GM21717 (cell line): Measurements from ENCODE around the gene KDM4C.

Experiments
- ATAC-seq: cut with Tn5 transposase; IDR thresholded peaks from one replicate; pipeline ENCODE4 v1.9.1; 2021; ENCODE audit warnings: mild to moderate bottlenecking, moderate library complexity; ENCODE audit not compliant: unreplicated experiment

KDM4C gene

GRCh38 chr9:7086389-7086788 lies 328.6 kb downstream of the KDM4C start:
- ATAC-seq, result no peak

- no peak for ATAC-seq
Measured at GRCh38 chr9:7088611-7089010, 330.8 kb downstream of the KDM4C start.

GRCh38 chr9:7089406-7090193 lies 331.8 kb downstream of the KDM4C start:
- no peak for ATAC-seq

GRCh38 chr9:7093040-7093439 lies 335.3 kb downstream of the KDM4C start:
- no peak for ATAC-seq

GRCh38 chr9:7094052-7094451 lies 336.3 kb downstream of the KDM4C start:
- no peak for ATAC-seq

- no peak for ATAC-seq
Measured at GRCh38 chr9:7094576-7094975, 336.8 kb downstream of the KDM4C start.

GRCh38 chr9:7095058-7095457 lies 337.3 kb downstream of the KDM4C start:
- no peak for ATAC-seq

GRCh38 chr9:7097040-7097715 lies 339.4 kb downstream of the KDM4C start:
- no peak for ATAC-seq

- ATAC-seq, result no peak
Measured at GRCh38 chr9:7097785-7098752, 340.3 kb downstream of the KDM4C start.

GRCh38 chr9:7103367-7103766 lies 345.6 kb downstream of the KDM4C start:
- no peak for ATAC-seq

- no peak for ATAC-seq
Measured at GRCh38 chr9:7103771-7104170, 346.0 kb downstream of the KDM4C start.

- no peak for ATAC-seq
Measured at GRCh38 chr9:7104625-7105024, 346.9 kb downstream of the KDM4C start.

- ATAC-seq, result no peak
Measured at GRCh38 chr9:7105095-7105494, 347.3 kb downstream of the KDM4C start.

- ATAC-seq, result no peak
Measured at GRCh38 chr9:7108936-7109335, 351.2 kb downstream of the KDM4C start.

GRCh38 chr9:7111413-7111812 lies 353.6 kb downstream of the KDM4C start:
- no peak for ATAC-seq

GRCh38 chr9:7115606-7116005 lies 357.8 kb downstream of the KDM4C start:
- ATAC-seq, result no peak

- ATAC-seq, result peak; percentile 55
Measured at GRCh38 chr9:7117676-7118561, 360.1 kb downstream of the KDM4C start.

- ATAC-seq, result no peak
Measured at GRCh38 chr9:7118633-7119032, 360.9 kb downstream of the KDM4C start.

- no peak for ATAC-seq
Measured at GRCh38 chr9:7119612-7120011, 361.8 kb downstream of the KDM4C start.

- no peak for ATAC-seq
Measured at GRCh38 chr9:7121055-7121454, 363.3 kb downstream of the KDM4C start.
